Measurements from ENCODE around the gene CECR2. TPM values are rescaled to one million over a fixed set of nuclear protein-coding genes. Genes with fewer than 3 reads are reported as not detected.

CECR2 gene
- total RNA-seq, 6 donors from 2014 or later: 5.8 to 35.6 (median 11.6) TPM

- Histone ChIP-seq H3K36me3 (peaks cover 0 to 4% (median 0%) of the 10 kb centered on the region in 4 donors), H3K27me3 (no peaks in the 10 kb centered on the region), H3K4me3 (no peak overlapping the region), H3K27ac (no peak overlapping the region), H3K4me1 (peaks cover 0 to 4% (median 2%) of the 10 kb centered on the region in 4 donors), H3K9me3 (no peaks in the 10 kb centered on the region)
- no peak for DNase-seq
- TF ChIP-seq, protein P1, sequence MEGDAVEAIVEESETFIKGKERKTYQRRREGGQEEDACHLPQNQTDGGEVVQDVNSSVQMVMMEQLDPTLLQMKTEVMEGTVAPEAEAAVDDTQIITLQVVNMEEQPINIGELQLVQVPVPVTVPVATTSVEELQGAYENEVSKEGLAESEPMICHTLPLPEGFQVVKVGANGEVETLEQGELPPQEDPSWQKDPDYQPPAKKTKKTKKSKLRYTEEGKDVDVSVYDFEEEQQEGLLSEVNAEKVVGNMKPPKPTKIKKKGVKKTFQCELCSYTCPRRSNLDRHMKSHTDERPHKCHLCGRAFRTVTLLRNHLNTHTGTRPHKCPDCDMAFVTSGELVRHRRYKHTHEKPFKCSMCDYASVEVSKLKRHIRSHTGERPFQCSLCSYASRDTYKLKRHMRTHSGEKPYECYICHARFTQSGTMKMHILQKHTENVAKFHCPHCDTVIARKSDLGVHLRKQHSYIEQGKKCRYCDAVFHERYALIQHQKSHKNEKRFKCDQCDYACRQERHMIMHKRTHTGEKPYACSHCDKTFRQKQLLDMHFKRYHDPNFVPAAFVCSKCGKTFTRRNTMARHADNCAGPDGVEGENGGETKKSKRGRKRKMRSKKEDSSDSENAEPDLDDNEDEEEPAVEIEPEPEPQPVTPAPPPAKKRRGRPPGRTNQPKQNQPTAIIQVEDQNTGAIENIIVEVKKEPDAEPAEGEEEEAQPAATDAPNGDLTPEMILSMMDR (IDR thresholded peaks at IDR 0.05): no peak
- TF ChIP-seq EP300 (IDR thresholded peaks at IDR 0.05) (no peak), POLR2A (IDR thresholded peaks at IDR 0.05) (no peak), POLR2AphosphoS5 (IDR thresholded peaks at IDR 0.05) (no peak)
- no peak for ATAC-seq (ENCODE audit: low FRiP score in 2 of 2)
- 94 to 96% methylated on average over 6 to 9 of the region's 10 CpGs for WGBS, 2 donors
Observed at GRCh38 chr22:17583151-17583550, 213.9 kb downstream of the CECR2 start.

DNA sequence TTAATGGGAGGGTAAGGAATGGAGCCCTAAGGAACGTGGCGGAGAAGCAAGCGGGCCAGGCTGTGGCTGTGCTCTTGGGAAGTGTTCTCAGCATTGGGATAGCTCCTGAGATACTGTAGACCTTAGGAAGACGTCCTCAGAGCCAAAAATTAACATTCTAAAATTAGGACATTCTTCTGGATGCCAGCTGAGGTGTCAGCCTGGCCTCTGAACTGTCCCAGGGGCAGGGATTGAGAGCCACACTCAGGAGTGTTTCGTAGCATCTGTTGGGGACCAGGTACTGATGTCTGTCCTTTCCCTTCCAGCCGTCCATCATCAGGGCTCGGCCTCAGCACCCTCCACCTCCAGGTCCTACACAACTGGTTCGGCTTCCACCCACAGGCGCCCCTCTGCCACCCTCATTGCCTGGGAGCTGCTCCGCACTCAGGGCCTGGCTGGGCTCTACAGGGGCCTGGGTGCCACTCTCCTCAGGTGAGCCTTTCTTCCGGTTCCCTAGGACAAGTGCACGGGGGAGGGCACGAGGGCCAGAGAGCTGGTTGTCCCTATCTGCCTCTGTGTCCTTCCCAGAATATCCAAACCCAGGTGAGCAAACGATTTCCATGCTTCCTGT lies 217.7 kb downstream of the CECR2 start:
- H3K9me3 ChIP-seq: no peaks in the 10 kb centered on the region
- ATAC-seq (ENCODE audit: low FRiP score in 2 of 2) (no peak), DNase-seq (no peak)
- no peaks in the 10 kb centered on the region for H3K4me1 ChIP-seq
- H3K27me3 ChIP-seq: no peaks in the 10 kb centered on the region
- 86 to 91% methylated on average over 13 to 14 of the region's 14 CpGs for WGBS, 2 donors
- TF ChIP-seq POLR2AphosphoS5 (IDR thresholded peaks at IDR 0.05) (no peak), EP300 (IDR thresholded peaks at IDR 0.05) (no peak), POLR2A (IDR thresholded peaks at IDR 0.05) (no peak)
- TF ChIP-seq, protein P1 (IDR thresholded peaks at IDR 0.05): no peak
- H3K27ac ChIP-seq: no peak overlapping the region
- no peak overlapping the region for H3K4me3 ChIP-seq
- peaks cover 11 to 29% (median 19%) of the 10 kb centered on the region in 4 donors for H3K36me3 ChIP-seq

DNA sequence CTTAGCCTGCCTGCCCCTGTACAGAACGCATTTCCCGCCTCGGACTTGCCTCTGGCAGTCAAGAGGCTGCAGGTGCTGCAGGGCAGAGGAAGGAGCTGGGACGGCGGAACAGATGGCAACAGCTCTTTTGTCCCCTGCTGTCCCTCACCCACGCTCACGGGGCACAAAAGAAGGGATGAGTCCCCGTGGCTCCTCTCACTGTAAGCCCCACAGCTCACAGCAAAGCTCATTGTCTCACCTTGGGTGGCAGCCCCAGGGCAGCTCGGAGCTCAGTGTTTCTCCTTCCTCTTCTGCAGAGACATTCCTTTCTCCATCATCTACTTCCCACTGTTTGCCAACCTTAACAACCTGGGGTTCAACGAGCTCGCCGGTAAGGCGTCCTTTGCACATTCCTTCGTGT lies 218.4 kb downstream of the CECR2 start:
- peaks cover 16 to 36% (median 26%) of the 10 kb centered on the region in 4 donors for H3K36me3 ChIP-seq
- H3K9me3 ChIP-seq: no peaks in the 10 kb centered on the region
- no peaks in the 10 kb centered on the region for H3K27me3 ChIP-seq
- WGBS, 2 donors: 71 to 83% methylated on average over 14 of the region's 14 CpGs
- ATAC-seq (ENCODE audit: low FRiP score in 2 of 2) (no peak), DNase-seq (no peak)
- H3K4me3 ChIP-seq: no peak overlapping the region
- TF ChIP-seq EP300 (IDR thresholded peaks at IDR 0.05): no peak
- no peak for TF ChIP-seq POLR2A (IDR thresholded peaks at IDR 0.05)
- TF ChIP-seq POLR2AphosphoS5 (IDR thresholded peaks at IDR 0.05): no peak
- TF ChIP-seq, protein P1 (IDR thresholded peaks at IDR 0.05): no peak
- no peaks in the 10 kb centered on the region for H3K4me1 ChIP-seq
- no peak overlapping the region for H3K27ac ChIP-seq

DNA sequence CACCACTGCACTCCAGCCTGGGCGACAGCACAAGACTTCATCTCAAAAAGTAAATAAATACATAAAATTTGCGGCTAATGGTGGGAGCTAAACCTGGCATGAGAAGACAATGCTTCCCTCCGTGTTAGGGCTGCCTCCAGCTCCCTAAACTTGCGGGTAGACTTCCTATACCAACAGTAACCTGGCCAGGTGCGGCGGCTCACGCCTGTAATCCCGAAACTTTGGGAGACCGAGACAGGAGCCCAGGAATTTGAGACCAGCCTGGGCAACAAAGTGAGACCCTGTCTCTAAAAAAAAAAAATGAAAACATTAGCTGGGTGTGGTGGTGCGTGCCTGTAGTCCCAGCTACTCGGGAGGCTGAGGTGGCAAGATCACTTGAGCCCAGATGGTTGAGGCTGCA lies 219.3 kb downstream of the CECR2 start:
- Histone ChIP-seq H3K27me3 (no peaks in the 10 kb centered on the region), H3K4me3 (no peak overlapping the region), H3K36me3 (peaks cover 24 to 46% (median 35%) of the 10 kb centered on the region in 4 donors), H3K27ac (no peak overlapping the region), H3K4me1 (no peaks in the 10 kb centered on the region), H3K9me3 (no peaks in the 10 kb centered on the region)
- ATAC-seq (ENCODE audit: low FRiP score in 2 of 2) (no peak), DNase-seq (no peak)
- no peak for TF ChIP-seq EP300 (IDR thresholded peaks at IDR 0.05)
- TF ChIP-seq POLR2A (IDR thresholded peaks at IDR 0.05): no peak
- TF ChIP-seq POLR2AphosphoS5 (IDR thresholded peaks at IDR 0.05): no peak
- TF ChIP-seq, protein P1 (IDR thresholded peaks at IDR 0.05): no peak
- 89 to 98% methylated on average over 11 of the region's 11 CpGs for WGBS, 2 donors

Data from upper lobe of left lung (tissue), 6 donors.